Breast epithelium (tissue), 4 donors: ENCODE measurements around the gene TMEM132C. TPM values are rescaled to one million over a fixed set of nuclear protein-coding genes. Genes with fewer than 3 reads are reported as not detected.

Experiments
- DNase-seq, 2 donors: peaks; one replicate each; pipeline ENCODE4 v3.0.0-alpha.2; 2019; ENCODE audit warnings: low spot score in 2 of 2
- H3K27ac ChIP-seq, 2 donors: fragments of 200-600 bp; sonication (generic) in 1 of 2; one replicate each; pipeline ENCODE4 v1.5.1; 2016 to 2019; ENCODE audit warnings: mild to moderate bottlenecking in 1 of 2
- H3K27me3 ChIP-seq, 2 donors: fragments of 200-600 bp; sonication (generic) in 1 of 2; one replicate each; pipeline versions ENCODE4 v1.5.1 to v1.6.0; 2017 to 2019; ENCODE audit warnings: control low read depth in 1 of 2, mild to moderate bottlenecking in 1 of 2
- H3K36me3 ChIP-seq: fragments of 200-600 bp; one replicate; pipeline ENCODE4 v1.5.1; 2019
- H3K4me1 ChIP-seq, 2 donors: fragments of 200-600 bp; sonication (generic); one replicate each; pipeline ENCODE4 v1.5.1; 2016 to 2019; ENCODE audit warnings: control low read depth in 1 of 2
- H3K4me3 ChIP-seq, 3 donors: fragments of 200-600 bp; sonication (generic); 1 replicate in 2 of 3; 2 replicates in 1 of 3; pipeline ENCODE4 v1.5.1; 2016 to 2019; ENCODE audit warnings: mild to moderate bottlenecking in 3 of 3, moderate library complexity in 2 of 3
- H3K9me3 ChIP-seq, 2 donors: fragments of 200-600 bp; sonication (generic) in 1 of 2; one replicate each; pipeline ENCODE4 v1.5.1; 2016 to 2019; ENCODE audit warnings: control low read depth in 1 of 2
- POLR2A ChIP-seq: fragments of 450-650 bp; IDR thresholded peaks from one replicate; pipeline ENCODE4 v1.6.1; 2016; ENCODE audit warnings: antibody characterized with exemption, mild to moderate bottlenecking, moderate library complexity
- POLR2AphosphoS5 ChIP-seq, 3 donors: sonication (generic); formaldehyde crosslinking; IDR thresholded peaks; one replicate each; pipeline ENCODE4 v1.6.1; 2017; ENCODE audit warnings: antibody characterized with exemption in 3 of 3
- intact Hi-C: fragments of 100-400 bp; cut with DNase I; formaldehyde crosslinking; loops from one replicate; pipeline ENCODE4 v1.15.1; 2023; ENCODE audit warnings: low total_unique reads
- total RNA-seq, 3 donors: library from RNA; depleted of rRNA; stranded (reverse); fragments of >200 nt; gene quantifications; one replicate each; pipeline ENCODE4 v1.1.0, GENCODE V29; 2016
- TF ChIP-seq, protein P1 (sequence below), 3 donors: fragments of 450-650 bp; IDR thresholded peaks; one replicate each; pipeline ENCODE4 v1.5.1; 2016 to 2017; ENCODE audit warnings: antibody characterized with exemption in 3 of 3, mild to moderate bottlenecking in 3 of 3, moderate library complexity in 3 of 3

TMEM132C gene
- total RNA-seq, 3 donors from 2014 or later, result 7.2 to 54.1 (median 15.7) TPM

DNA sequence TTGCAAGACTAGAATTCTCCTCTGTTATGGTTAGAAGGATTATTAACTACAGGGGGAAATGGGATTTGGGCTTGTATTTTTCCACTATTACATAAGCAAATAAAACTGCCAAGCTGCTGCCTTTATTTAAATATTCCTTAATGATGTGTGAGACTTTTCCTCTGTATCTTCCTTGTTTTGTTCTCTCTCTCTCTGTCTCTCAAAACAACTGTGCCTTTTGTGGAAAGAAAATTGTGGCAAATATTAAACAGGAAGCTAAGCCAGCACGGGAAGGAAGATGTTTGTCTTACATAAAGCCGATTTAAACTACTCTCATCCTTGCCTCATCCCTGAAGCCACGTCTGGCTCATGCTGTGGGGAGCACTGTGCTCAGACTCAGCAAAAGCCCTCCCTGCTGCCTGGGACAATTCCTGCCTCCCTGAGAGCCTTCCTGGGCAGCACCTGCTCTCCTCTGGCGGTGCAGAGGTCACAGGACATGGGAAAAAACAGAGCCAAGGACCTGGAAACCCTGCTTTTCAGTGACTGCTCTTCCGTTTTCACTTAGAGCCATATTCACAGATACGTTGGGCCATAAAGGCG, 319.6 kb downstream of the TMEM132C start:
- no peak for DNase-seq
- H3K27me3 ChIP-seq, result no peaks in the 10 kb centered on the region
- H3K9me3 ChIP-seq, result no peaks in the 10 kb centered on the region
- H3K27ac ChIP-seq, result no peak overlapping the region
- no peaks in the 10 kb centered on the region for H3K36me3 ChIP-seq
- H3K4me1 ChIP-seq, result no peaks in the 10 kb centered on the region
- intact Hi-C loops, result no loop called here
- no peak overlapping the region for H3K4me3 ChIP-seq
- no peak for TF ChIP-seq POLR2A
- TF ChIP-seq POLR2AphosphoS5 (IDR thresholded peaks at IDR 0.05), result no peak
- TF ChIP-seq, protein P1, sequence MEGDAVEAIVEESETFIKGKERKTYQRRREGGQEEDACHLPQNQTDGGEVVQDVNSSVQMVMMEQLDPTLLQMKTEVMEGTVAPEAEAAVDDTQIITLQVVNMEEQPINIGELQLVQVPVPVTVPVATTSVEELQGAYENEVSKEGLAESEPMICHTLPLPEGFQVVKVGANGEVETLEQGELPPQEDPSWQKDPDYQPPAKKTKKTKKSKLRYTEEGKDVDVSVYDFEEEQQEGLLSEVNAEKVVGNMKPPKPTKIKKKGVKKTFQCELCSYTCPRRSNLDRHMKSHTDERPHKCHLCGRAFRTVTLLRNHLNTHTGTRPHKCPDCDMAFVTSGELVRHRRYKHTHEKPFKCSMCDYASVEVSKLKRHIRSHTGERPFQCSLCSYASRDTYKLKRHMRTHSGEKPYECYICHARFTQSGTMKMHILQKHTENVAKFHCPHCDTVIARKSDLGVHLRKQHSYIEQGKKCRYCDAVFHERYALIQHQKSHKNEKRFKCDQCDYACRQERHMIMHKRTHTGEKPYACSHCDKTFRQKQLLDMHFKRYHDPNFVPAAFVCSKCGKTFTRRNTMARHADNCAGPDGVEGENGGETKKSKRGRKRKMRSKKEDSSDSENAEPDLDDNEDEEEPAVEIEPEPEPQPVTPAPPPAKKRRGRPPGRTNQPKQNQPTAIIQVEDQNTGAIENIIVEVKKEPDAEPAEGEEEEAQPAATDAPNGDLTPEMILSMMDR (IDR thresholded peaks at IDR 0.05), result no peak

DNA sequence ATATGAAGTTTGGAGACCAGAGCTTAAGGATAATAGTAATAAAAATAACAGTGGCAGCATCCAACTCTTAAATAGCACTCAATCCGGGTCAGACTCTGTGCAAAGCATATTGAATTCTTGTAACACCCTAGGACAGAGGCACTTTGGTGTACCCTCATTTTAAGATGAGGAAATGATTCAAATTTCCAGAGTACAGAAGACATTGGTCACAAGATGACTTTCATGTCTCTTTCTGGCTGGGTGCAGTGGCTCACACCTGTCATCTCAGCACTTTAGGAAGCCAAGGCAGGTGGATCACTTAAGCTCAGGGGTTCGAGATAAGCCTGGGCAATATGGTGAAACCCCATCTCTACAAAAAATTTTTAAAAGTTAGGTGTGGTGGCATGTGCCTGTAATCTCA, 320.9 kb downstream of the TMEM132C start:
- H3K4me3 ChIP-seq, result no peak overlapping the region
- H3K27ac ChIP-seq, result no peak overlapping the region
- H3K27me3 ChIP-seq, result no peaks in the 10 kb centered on the region
- DNase-seq, result no peak
- intact Hi-C loops, result no loop called here
- TF ChIP-seq, protein P1 (IDR thresholded peaks at IDR 0.05), result no peak
- TF ChIP-seq POLR2AphosphoS5 (IDR thresholded peaks at IDR 0.05), result no peak
- TF ChIP-seq POLR2A, result no peak
- no peaks in the 10 kb centered on the region for H3K9me3 ChIP-seq
- no peaks in the 10 kb centered on the region for H3K36me3 ChIP-seq
- no peaks in the 10 kb centered on the region for H3K4me1 ChIP-seq

DNA sequence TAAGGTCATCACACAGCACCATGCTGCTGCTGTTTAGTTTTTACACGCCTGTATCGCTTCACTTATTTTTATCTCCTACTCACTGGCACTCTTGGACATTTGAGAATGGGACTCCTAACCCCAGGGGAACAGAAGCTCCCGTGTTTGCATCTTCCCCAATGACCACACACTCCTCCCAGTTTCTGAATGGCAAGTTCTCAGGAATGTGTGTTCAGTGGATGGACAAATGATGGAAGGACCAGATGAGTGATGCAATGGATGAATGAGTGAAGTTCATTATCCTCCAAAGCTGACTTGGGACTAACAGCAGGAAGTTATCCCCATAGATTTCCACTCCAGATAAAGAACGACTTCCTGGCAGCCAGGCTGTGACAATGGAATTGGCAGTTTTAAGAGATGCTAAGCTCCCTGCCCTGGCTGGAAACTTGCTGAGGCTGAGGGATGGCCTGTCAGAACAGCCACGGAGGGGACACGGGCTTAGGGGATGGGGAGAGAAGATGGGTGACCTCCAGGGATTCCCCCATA, 325.3 kb downstream of the TMEM132C start:
- no peak overlapping the region for H3K4me3 ChIP-seq
- intact Hi-C loops, result no loop called here
- H3K27ac ChIP-seq, result no peak overlapping the region
- TF ChIP-seq POLR2A, result no peak
- TF ChIP-seq, protein P1 (IDR thresholded peaks at IDR 0.05), result no peak
- no peak for TF ChIP-seq POLR2AphosphoS5 (IDR thresholded peaks at IDR 0.05)
- H3K9me3 ChIP-seq, result no peaks in the 10 kb centered on the region
- H3K36me3 ChIP-seq, result no peaks in the 10 kb centered on the region
- no peak for DNase-seq
- no peaks in the 10 kb centered on the region for H3K27me3 ChIP-seq
- H3K4me1 ChIP-seq, result no peaks in the 10 kb centered on the region

DNA sequence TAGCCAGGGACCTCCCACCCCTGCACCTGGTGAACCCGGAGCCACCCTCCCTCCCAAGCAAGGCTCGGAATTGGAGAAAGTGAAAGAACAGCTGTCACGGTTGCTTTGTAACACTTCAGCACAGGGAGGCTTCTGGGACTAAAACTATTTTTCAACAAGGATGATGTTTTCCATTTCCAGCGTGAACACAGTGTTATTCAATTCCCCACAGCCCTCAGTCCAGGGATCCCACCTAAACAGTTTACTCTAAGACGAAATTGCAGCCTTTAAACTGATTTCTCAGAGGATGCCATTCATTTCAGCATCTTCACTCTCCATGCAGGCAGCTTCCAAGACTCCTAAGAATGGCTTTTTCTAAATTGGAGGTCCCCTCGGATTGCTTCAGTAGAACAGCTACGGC, 327.6 kb downstream of the TMEM132C start:
- TF ChIP-seq POLR2A (no peak), POLR2AphosphoS5 (IDR thresholded peaks at IDR 0.05) (no peak)
- TF ChIP-seq, protein P1 (IDR thresholded peaks at IDR 0.05), result no peak
- Histone ChIP-seq H3K9me3 (peaks cover 0 to 6% of the 10 kb centered on the region in 2 donors), H3K27ac (no peak overlapping the region), H3K4me1 (no peaks in the 10 kb centered on the region), H3K27me3 (no peaks in the 10 kb centered on the region), H3K36me3 (no peaks in the 10 kb centered on the region), H3K4me3 (no peak overlapping the region)
- DNase-seq, result no peak
- intact Hi-C loops, result no loop called here

DNA sequence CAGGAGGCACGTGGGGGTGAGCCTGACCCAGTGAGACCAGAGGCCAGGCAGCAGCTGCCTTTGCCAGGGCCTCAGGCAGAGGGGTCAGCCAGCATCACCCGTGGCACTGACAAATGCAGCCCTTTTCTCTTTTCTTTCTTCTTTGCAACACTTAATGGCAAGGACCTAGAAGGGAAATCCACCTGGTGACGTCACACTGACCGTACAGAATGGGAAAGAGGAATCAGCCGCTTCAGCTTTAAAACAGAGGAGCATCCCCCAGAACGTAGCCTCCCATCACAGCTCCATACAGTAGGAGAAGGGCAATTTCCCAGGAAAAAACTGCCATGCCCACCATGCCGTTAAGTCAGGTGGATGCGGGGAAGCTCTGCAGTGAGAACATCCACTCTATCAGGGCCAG, 328.6 kb downstream of the TMEM132C start:
- H3K4me3 ChIP-seq, result no peak overlapping the region
- no peak overlapping the region for H3K27ac ChIP-seq
- no peak for TF ChIP-seq POLR2A
- TF ChIP-seq POLR2AphosphoS5 (IDR thresholded peaks at IDR 0.05), result no peak
- TF ChIP-seq, protein P1 (IDR thresholded peaks at IDR 0.05), result no peak
- DNase-seq, result no peak
- no peaks in the 10 kb centered on the region for H3K4me1 ChIP-seq
- H3K36me3 ChIP-seq, result no peaks in the 10 kb centered on the region
- intact Hi-C loops, result no loop called here
- no peaks in the 10 kb centered on the region for H3K27me3 ChIP-seq
- peaks cover 0 to 9% of the 10 kb centered on the region in 2 donors for H3K9me3 ChIP-seq
